OCI-LY1 (cell line): ENCODE measurements around the gene LHFPL4.
"Not testable (repeated sequence)": the region's sequence is repeated elsewhere in the genome, so short reads cannot be mapped to it uniquely, and the experiment has no call there.

Experiments used
- EZH2 ChIP-seq: fragments of 200-600 bp; sonication (generic), shearing (Covaris generic); IDR thresholded peaks from 2 replicates; pipeline ENCODE4 v1.8.0; 2017; ENCODE audit warnings: borderline replicate concordance, mixed run types, mild to moderate bottlenecking, antibody characterized with exemption, low read length, moderate library complexity, mixed read lengths
- TF ChIP-seq, protein P1 (sequence below): fragments of 200-600 bp; sonication (generic), shearing (Covaris generic); IDR thresholded peaks from 2 replicates; pipeline ENCODE4 v1.5.1; 2017; ENCODE audit warnings: mild to moderate bottlenecking, antibody characterized with exemption, low read length, moderate library complexity, mixed read lengths

DNA sequence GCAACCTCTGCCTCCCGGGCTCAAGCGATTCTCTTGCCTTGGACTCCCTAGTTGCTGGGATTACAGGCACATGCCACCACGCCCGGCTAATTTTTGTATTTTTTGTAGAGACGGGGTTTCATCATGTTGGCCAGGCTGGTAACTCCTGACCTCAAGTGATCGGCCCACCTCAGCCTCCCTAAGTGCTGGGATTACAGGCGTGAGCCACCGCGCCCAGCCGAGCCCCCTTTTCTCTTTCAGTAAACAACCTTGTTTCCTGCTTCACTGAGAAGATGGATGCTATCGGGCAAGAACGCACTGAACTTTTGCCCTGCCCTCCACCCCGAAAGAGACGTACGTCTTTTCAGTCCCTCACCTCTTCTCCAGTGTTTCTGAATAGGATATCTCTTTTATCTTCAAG, 59.6 kb downstream of the LHFPL4 start:
- TF ChIP-seq, protein P1, sequence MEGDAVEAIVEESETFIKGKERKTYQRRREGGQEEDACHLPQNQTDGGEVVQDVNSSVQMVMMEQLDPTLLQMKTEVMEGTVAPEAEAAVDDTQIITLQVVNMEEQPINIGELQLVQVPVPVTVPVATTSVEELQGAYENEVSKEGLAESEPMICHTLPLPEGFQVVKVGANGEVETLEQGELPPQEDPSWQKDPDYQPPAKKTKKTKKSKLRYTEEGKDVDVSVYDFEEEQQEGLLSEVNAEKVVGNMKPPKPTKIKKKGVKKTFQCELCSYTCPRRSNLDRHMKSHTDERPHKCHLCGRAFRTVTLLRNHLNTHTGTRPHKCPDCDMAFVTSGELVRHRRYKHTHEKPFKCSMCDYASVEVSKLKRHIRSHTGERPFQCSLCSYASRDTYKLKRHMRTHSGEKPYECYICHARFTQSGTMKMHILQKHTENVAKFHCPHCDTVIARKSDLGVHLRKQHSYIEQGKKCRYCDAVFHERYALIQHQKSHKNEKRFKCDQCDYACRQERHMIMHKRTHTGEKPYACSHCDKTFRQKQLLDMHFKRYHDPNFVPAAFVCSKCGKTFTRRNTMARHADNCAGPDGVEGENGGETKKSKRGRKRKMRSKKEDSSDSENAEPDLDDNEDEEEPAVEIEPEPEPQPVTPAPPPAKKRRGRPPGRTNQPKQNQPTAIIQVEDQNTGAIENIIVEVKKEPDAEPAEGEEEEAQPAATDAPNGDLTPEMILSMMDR = not testable (repeated sequence)
- TF ChIP-seq EZH2 = not testable (repeated sequence)
